SK-N-SH (cell line): ENCODE data around the gene NCAPH2. TPM values are rescaled to one million over a fixed set of nuclear protein-coding genes. Genes with fewer than 3 reads are reported as not detected.

Experiments used
- CTCF ChIA-PET: fragments of 300-600, 350-600 bp; formaldehyde crosslinking; extraction: SDS; loops from one replicate; lab custom pipeline; 2021; lab: Yijun Ruan, JAX
- POLR2A ChIA-PET: fragments of 350-600 bp; sonication (Branson Sonifier 250); formaldehyde crosslinking; extraction: SDS; loops from one replicate; lab custom pipeline; 2020; ENCODE audit warnings: antibody characterized with exemption, inconsistent platforms; lab: Yijun Ruan, JAX
- DNase-seq: peaks from one replicate; pipeline ENCODE4 v3.0.0; 2012
- H2AFZ ChIP-seq: fragments of 200-600 bp; sonication (generic); 2 replicates; pipeline ENCODE4 v1.8.1; 2016; ENCODE audit warnings: antibody characterized with exemption, mild to moderate bottlenecking, low read depth
- H3F3A ChIP-seq: fragments of 200-600 bp; sonication (generic); replicated peaks from 2 replicates; pipeline ENCODE3; 2016; ENCODE audit warnings: antibody characterized with exemption, mild to moderate bottlenecking; ENCODE audit not compliant: insufficient read depth
- H3K27ac ChIP-seq, 2 experiments: fragments of 200-500 bp in 1 of 2; fragments of 200-600 bp in 1 of 2; sonication (Bioruptor generic) in 1 of 2; sonication (generic), shearing (Covaris generic) in 1 of 2; 2 replicates each; pipeline versions ENCODE4 v1.5.1 to v1.6.1; 2014 to 2016; ENCODE audit warnings: low read depth in 2 of 2, inconsistent platforms in 1 of 2, low read length in 1 of 2, mild to moderate bottlenecking in 1 of 2, mixed read lengths in 1 of 2
- H3K27me3 ChIP-seq: fragments of 200-600 bp; sonication (generic), shearing (Covaris generic); 2 replicates; pipeline ENCODE4 v1.6.1; 2016; ENCODE audit warnings: mixed run types; ENCODE audit not compliant: insufficient read depth
- H3K36me3 ChIP-seq, 2 experiments: fragments of 200-500 bp in 1 of 2; fragments of 200-600 bp in 1 of 2; sonication (Bioruptor generic) in 1 of 2; sonication (generic) in 1 of 2; replicated peaks in 1 of 2; 2 replicates each; pipeline versions ENCODE3 to v1.5.1; 2014 to 2016; ENCODE audit warnings: low read length in 1 of 2, mild to moderate bottlenecking in 1 of 2; ENCODE audit not compliant: insufficient read depth in 2 of 2, control insufficient read depth in 1 of 2
- H3K4me1 ChIP-seq, 2 experiments: fragments of 200-500 bp in 1 of 2; fragments of 200-600 bp in 1 of 2; sonication (Bioruptor generic) in 1 of 2; sonication (generic), shearing (Covaris generic) in 1 of 2; 2 replicates each; pipeline versions ENCODE4 v1.5.1 to v1.6.1; 2014 to 2016; ENCODE audit warnings: low read depth in 1 of 2, low read length in 1 of 2, mixed run types in 1 of 2; ENCODE audit not compliant: insufficient read depth in 2 of 2, control insufficient read depth in 1 of 2
- H3K4me2 ChIP-seq: fragments of 200-600 bp; sonication (generic), shearing (Covaris generic); 2 replicates; pipeline ENCODE4 v1.6.1; 2017; ENCODE audit warnings: mixed run types
- H3K4me3 ChIP-seq, 2 experiments: fragments of 200-500 bp in 1 of 2; fragments of 200-600 bp in 1 of 2; sonication (Bioruptor generic) in 1 of 2; sonication (generic), shearing (Covaris generic) in 1 of 2; 2 replicates each; pipeline versions ENCODE4 v1.5.1 to v1.8.1; 2014 to 2016; ENCODE audit warnings: low read depth in 2 of 2, inconsistent platforms in 1 of 2, low read length in 1 of 2, mild to moderate bottlenecking in 1 of 2, mixed read lengths in 1 of 2, moderate library complexity in 1 of 2
- H3K79me2 ChIP-seq: fragments of 200-600 bp; sonication (generic); 2 replicates; pipeline ENCODE4 v1.8.1; 2017; ENCODE audit warnings: mild to moderate bottlenecking; ENCODE audit not compliant: insufficient read depth
- H3K9ac ChIP-seq: fragments of 200-600 bp; sonication (generic); 2 replicates; pipeline ENCODE4 v1.6.1; 2017; ENCODE audit warnings: mixed run types
- H3K9me2 ChIP-seq: fragments of 200-600 bp; sonication (generic); 2 replicates; pipeline ENCODE4 v1.6.1; 2017; ENCODE audit warnings: mixed run types
- H3K9me3 ChIP-seq: fragments of 200-600 bp; sonication (generic); 2 replicates; pipeline ENCODE4 v1.6.1; 2017; ENCODE audit warnings: mixed run types, mild to moderate bottlenecking, moderate library complexity
- H4K20me1 ChIP-seq: fragments of 200-600 bp; sonication (generic); 2 replicates; pipeline ENCODE4 v1.6.1; 2017; ENCODE audit warnings: mild to moderate bottlenecking, mixed run types; ENCODE audit not compliant: insufficient read depth
- CHD2 ChIP-seq: fragments of 150-350 bp; IDR thresholded peaks from 2 replicates; pipeline ENCODE4 v1.6.1; 2018; ENCODE audit warnings: low read length; ENCODE audit not compliant: partially characterized antibody
- ELF1 ChIP-seq: IDR thresholded peaks from 2 replicates; pipeline ENCODE4 v1.4.0; 2012
- FOSL2 ChIP-seq: IDR thresholded peaks from 2 replicates; pipeline ENCODE4 v1.4.0; 2012; ENCODE audit warnings: low read depth, mild to moderate bottlenecking, moderate library complexity, borderline replicate concordance
- FOXJ3 ChIP-seq: sonication (generic); formaldehyde crosslinking; IDR thresholded peaks from 2 replicates; pipeline ENCODE4 v1.5.1; 2020; ENCODE audit warnings: mild to moderate bottlenecking, missing genetic modification reagents
- GABPA ChIP-seq: IDR thresholded peaks from 2 replicates; pipeline ENCODE4 v1.4.0; 2012; ENCODE audit warnings: low read depth, mild to moderate bottlenecking
- GATA2 ChIP-seq: sonication (generic); formaldehyde crosslinking; IDR thresholded peaks from 2 replicates; pipeline ENCODE4 v1.5.0; 2020; ENCODE audit warnings: mild to moderate bottlenecking, missing genetic modification reagents
- POLR2AphosphoS5 ChIP-seq: IDR thresholded peaks from 2 replicates; pipeline ENCODE4 v1.6.1; 2012; ENCODE audit warnings: low read depth, low read length
- RAD21 ChIP-seq: IDR thresholded peaks from 2 replicates; pipeline ENCODE4 v1.6.1; 2012; ENCODE audit warnings: mild to moderate bottlenecking, low read length
- RCOR1 ChIP-seq: fragments of 150-350 bp; IDR thresholded peaks from 2 replicates; pipeline ENCODE4 v1.6.1; 2017; ENCODE audit warnings: antibody characterized with exemption, low read length
- SIN3A ChIP-seq: IDR thresholded peaks from 2 replicates; pipeline ENCODE4 v1.6.1; 2012; ENCODE audit warnings: low read depth, mild to moderate bottlenecking, low read length, moderate library complexity, borderline replicate concordance
- SMC3 ChIP-seq: IDR thresholded peaks from 2 replicates; pipeline ENCODE4 v1.6.1; 2012; ENCODE audit warnings: low read depth, low read length, improper control_type of control experiment
- TCF12 ChIP-seq: IDR thresholded peaks from 2 replicates; pipeline ENCODE4 v1.4.0; 2012
- TEAD4 ChIP-seq: IDR thresholded peaks from 2 replicates; pipeline ENCODE4 v1.4.0; 2012; ENCODE audit warnings: mild to moderate bottlenecking, borderline replicate concordance; ENCODE audit not compliant: insufficient read depth
- YY1 ChIP-seq: IDR thresholded peaks from 2 replicates; pipeline ENCODE4 v1.4.0; 2012; ENCODE audit warnings: low read depth, mild to moderate bottlenecking
- WGBS: methylation state at CpG from one replicate; pipeline ENCODE4 v1.1.6; 2017; ENCODE audit warnings: low lambda C conversion rate; 5-methylcytosine and 5-hydroxymethylcytosine counted together
- polyA plus RNA-seq, 3 experiments: library from polyadenylated mRNA; depleted of rRNA; stranded (reverse); fragments of >200 nt; gene quantifications; 2 replicates each; pipeline ENCODE4 v1.2.3, GENCODE V29; 2012
- TF ChIP-seq, protein P1 (sequence below): fragments of 150-350 bp; IDR thresholded peaks from 2 replicates; pipeline ENCODE4 v1.6.1; 2016; ENCODE audit warnings: mild to moderate bottlenecking, low read depth, low read length
- TF ChIP-seq, protein P2 (sequence below): IDR thresholded peaks from 2 replicates; pipeline ENCODE4 v1.6.1; 2012; ENCODE audit warnings: mild to moderate bottlenecking, low read depth, low read length, moderate library complexity

Gene NCAPH2
- polyA plus RNA-seq, 1 of the 3 experiments (the other 2 are of a cell fraction): 22.4 TPM

GRCh38 chr22:50513175-50513574 lies 5.2 kb downstream of the NCAPH2 start:
- 92% methylated on average over 4 of the region's 15 CpGs for WGBS
- Histone ChIP-seq H3K9ac (no peak overlapping the region), H3K9me3 (no peaks in the 10 kb centered on the region), H2AFZ (no peak overlapping the region), H4K20me1 (0 out of 2 replicates have a peak, but pooled peaks cover 4% of the 10 kb centered on the region), H3K4me1 (peaks cover 3 to 7% of the 10 kb centered on the region in 2 experiments; a peak in 3 of 4 replicates), H3K9me2 (no peaks in the 10 kb centered on the region), H3K27ac (no peak overlapping the region), H3K79me2 (peaks cover 85% of the 10 kb centered on the region), H3F3A (peaks cover 6% of the 10 kb centered on the region), H3K36me3 (peaks cover 0 to 13% of the 10 kb centered on the region in 2 experiments), H3K4me3 (no peak overlapping the region), H3K27me3 (no peaks in the 10 kb centered on the region), H3K4me2 (no peak overlapping the region)
- no peak for DNase-seq
- CTCF ChIA-PET: interaction anchor here (0.6 to 1.0 kb wide), 2 partner anchors 12 to 16 kb away, joined by 3 to 4 read pairs; partner anchors contain the start of gene SCO2
- POLR2A ChIA-PET: no interaction called here
- TF ChIP-seq SMC3 (no peak), FOXJ3 (CRISPR knock-in tag) (no peak), FOSL2 (no peak), SIN3A (no peak), TCF12 (no peak), TEAD4 (no peak), RAD21 (no peak), RCOR1 (no peak), YY1 (no peak), ELF1 (no peak)
- TF ChIP-seq, protein P1, sequence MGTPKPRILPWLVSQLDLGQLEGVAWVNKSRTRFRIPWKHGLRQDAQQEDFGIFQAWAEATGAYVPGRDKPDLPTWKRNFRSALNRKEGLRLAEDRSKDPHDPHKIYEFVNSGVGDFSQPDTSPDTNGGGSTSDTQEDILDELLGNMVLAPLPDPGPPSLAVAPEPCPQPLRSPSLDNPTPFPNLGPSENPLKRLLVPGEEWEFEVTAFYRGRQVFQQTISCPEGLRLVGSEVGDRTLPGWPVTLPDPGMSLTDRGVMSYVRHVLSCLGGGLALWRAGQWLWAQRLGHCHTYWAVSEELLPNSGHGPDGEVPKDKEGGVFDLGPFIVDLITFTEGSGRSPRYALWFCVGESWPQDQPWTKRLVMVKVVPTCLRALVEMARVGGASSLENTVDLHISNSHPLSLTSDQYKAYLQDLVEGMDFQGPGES: no peak

- Histone ChIP-seq H3K4me3 (no peak overlapping the region), H2AFZ (no peak overlapping the region), H3K4me1 (no peaks in the 10 kb centered on the region), H3K27ac (no peak overlapping the region), H3K27me3 (no peaks in the 10 kb centered on the region), H3K79me2 (peaks cover 58% of the 10 kb centered on the region), H3K9me2 (no peaks in the 10 kb centered on the region), H4K20me1 (0 out of 2 replicates have a peak, but pooled peaks cover 4% of the 10 kb centered on the region), H3K9ac (no peak overlapping the region), H3F3A (no peaks in the 10 kb centered on the region), H3K36me3 (peaks cover under 1 to 25% of the 10 kb centered on the region in 2 experiments), H3K4me2 (no peak overlapping the region), H3K9me3 (no peaks in the 10 kb centered on the region)
- no peak for TF ChIP-seq RAD21
- ChIA-PET CTCF (interaction anchor here (3.4 kb wide), 1 partner anchor 9 kb away, joined by 18 read pairs; the partner anchor contains the start of gene SCO2), POLR2A (interaction anchor here (1.6 kb wide), 1 partner anchor 9 kb away, joined by 6 read pairs; no protein-coding TSS in a partner anchor)
- 100% methylated on average over 2 of the region's 8 CpGs for WGBS
- DNase-seq: no peak
These were observed 8.0 kb downstream of the NCAPH2 start for GRCh38 chr22:50516068-50516467.

DNA sequence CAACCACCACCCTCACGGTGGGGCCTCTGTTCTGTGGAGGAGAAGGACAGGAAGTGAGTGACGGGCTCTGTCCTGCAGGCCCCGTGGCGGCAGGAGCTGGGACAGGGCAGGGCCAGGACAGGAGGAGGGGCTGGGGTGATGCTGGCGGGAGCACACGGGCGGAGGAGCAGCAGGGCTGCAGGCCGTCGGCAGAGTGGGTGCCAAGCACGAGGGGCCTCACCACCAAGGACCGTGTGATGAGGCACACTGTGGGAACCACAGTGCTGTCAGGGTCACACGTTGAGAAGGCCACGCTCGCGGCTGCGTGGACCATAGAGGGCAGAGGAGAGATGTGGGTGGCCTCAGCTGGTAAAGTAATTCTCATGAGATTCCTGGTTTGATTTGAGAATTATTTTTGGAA lies 8.9 kb downstream of the NCAPH2 start:
- no peak overlapping the region for H2AFZ ChIP-seq
- 89% methylated on average over 16 of the region's 16 CpGs for WGBS
- no peak for DNase-seq
- CTCF ChIA-PET: interaction anchor here (1.1 to 3.4 kb wide), 2 partner anchors 9 to 61 kb away, joined by 3 to 18 read pairs; partner anchors contain the start of genes CPT1B and SCO2
- H3F3A ChIP-seq: no peaks in the 10 kb centered on the region
- H3K27me3 ChIP-seq: no peaks in the 10 kb centered on the region
- no peak overlapping the region for H3K27ac ChIP-seq
- POLR2A ChIA-PET: interaction anchor here (1.6 kb wide), 1 partner anchor 8 kb away, joined by 6 read pairs; no protein-coding TSS in a partner anchor
- no peaks in the 10 kb centered on the region for H3K4me1 ChIP-seq
- no peak overlapping the region for H3K4me2 ChIP-seq
- no peak overlapping the region for H3K4me3 ChIP-seq
- no peaks in the 10 kb centered on the region for H3K9me3 ChIP-seq
- H3K36me3 ChIP-seq: peaks cover 7 to 33% of the 10 kb centered on the region in 2 experiments
- H3K9ac ChIP-seq: no peak overlapping the region
- H3K9me2 ChIP-seq: no peaks in the 10 kb centered on the region
- 0 out of 2 replicates have a peak, but pooled peaks cover 4% of the 10 kb centered on the region for H4K20me1 ChIP-seq
- peaks cover 49% of the 10 kb centered on the region for H3K79me2 ChIP-seq
- TF ChIP-seq, protein P2, sequence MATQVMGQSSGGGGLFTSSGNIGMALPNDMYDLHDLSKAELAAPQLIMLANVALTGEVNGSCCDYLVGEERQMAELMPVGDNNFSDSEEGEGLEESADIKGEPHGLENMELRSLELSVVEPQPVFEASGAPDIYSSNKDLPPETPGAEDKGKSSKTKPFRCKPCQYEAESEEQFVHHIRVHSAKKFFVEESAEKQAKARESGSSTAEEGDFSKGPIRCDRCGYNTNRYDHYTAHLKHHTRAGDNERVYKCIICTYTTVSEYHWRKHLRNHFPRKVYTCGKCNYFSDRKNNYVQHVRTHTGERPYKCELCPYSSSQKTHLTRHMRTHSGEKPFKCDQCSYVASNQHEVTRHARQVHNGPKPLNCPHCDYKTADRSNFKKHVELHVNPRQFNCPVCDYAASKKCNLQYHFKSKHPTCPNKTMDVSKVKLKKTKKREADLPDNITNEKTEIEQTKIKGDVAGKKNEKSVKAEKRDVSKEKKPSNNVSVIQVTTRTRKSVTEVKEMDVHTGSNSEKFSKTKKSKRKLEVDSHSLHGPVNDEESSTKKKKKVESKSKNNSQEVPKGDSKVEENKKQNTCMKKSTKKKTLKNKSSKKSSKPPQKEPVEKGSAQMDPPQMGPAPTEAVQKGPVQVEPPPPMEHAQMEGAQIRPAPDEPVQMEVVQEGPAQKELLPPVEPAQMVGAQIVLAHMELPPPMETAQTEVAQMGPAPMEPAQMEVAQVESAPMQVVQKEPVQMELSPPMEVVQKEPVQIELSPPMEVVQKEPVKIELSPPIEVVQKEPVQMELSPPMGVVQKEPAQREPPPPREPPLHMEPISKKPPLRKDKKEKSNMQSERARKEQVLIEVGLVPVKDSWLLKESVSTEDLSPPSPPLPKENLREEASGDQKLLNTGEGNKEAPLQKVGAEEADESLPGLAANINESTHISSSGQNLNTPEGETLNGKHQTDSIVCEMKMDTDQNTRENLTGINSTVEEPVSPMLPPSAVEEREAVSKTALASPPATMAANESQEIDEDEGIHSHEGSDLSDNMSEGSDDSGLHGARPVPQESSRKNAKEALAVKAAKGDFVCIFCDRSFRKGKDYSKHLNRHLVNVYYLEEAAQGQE: no peak
- no peak for TF ChIP-seq CHD2
- no peak for TF ChIP-seq POLR2AphosphoS5
- TF ChIP-seq TEAD4: no peak
- no peak for TF ChIP-seq GABPA
- TF ChIP-seq GATA2: no peak
